H1 (cell line): ENCODE results near the gene NPC1L1. TPM values are rescaled to one million over a fixed set of nuclear protein-coding genes. Genes with fewer than 3 reads are reported as not detected.

Experiments used
- BACH1 ChIP-seq: IDR thresholded peaks from 2 replicates; pipeline ENCODE4 v1.6.1; 2012; ENCODE audit warnings: low read length, improper control_type of control experiment
- GTF2F1 ChIP-seq: IDR thresholded peaks from 2 replicates; pipeline ENCODE4 v1.6.1; 2012; ENCODE audit warnings: low read depth, low read length, improper control_type of control experiment, borderline replicate concordance
- KDM1A ChIP-seq: fragments of 200-600, 300-600 bp; sonication (generic); IDR thresholded peaks from 2 replicates; pipeline ENCODE4 v1.7.1; 2016; ENCODE audit warnings: mild to moderate bottlenecking, low read length, borderline replicate concordance
- polyA plus RNA-seq, 7 experiments: library from polyadenylated mRNA; depleted of rRNA in 3 of 7; stranded (reverse) in 5 of 7; unstranded in 2 of 7; fragments of >200 nt in 5 of 7; fragments of 200-250 nt in 2 of 7; gene quantifications; 1 replicate in 5 of 7; 2 replicates in 1 of 7; 4 replicates in 1 of 7; pipeline versions ENCODE4 v1.2.1 to v1.2.3, GENCODE V29; 2011 to 2013; ENCODE audit warnings: missing spikeins in 2 of 7, mixed read lengths in 2 of 7
- total RNA-seq: library from RNA; stranded (reverse); fragmentation: NEBNext Ultra II Directional; extraction: Animal tissue kit (Norgen Biotek cat#: 25700); gene quantifications from 2 replicates; pipeline ENCODE4 v1.2.1, GENCODE V29; 2021
- TF ChIP-seq, protein P1 (sequence below): IDR thresholded peaks from 2 replicates; pipeline ENCODE4 v1.6.1; 2012; ENCODE audit warnings: inconsistent platforms

The NPC1L1 gene
- total and polyA plus RNA-seq, 2 of the 8 experiments (the other 6 are each of a cell fraction or from before 2014, with no cell fraction given), result 0.06 to 0.21 TPM

DNA sequence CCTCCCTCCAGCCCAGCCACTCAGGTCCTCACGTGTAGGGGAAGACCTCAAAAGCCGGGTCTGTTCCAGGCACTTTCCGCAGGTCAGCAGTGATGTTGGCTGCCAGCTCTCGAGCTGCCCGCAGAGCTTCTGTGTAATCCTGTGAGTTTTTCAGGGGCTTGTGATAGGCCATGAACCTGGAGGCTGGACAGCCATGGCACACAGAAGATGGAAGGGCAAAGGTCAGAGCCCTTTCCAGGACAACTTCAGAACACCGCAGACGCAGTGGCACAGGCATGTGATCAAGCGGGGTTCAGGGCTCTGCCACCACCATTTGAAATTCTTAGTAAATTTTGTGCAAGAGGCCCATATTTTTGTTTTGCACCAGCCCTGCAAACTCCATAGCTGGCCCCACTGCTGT lies 24.0 kb downstream of the NPC1L1 start (continued):
- TF ChIP-seq, protein P1, sequence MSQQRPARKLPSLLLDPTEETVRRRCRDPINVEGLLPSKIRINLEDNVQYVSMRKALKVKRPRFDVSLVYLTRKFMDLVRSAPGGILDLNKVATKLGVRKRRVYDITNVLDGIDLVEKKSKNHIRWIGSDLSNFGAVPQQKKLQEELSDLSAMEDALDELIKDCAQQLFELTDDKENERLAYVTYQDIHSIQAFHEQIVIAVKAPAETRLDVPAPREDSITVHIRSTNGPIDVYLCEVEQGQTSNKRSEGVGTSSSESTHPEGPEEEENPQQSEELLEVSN, result no peak
- TF ChIP-seq GTF2F1 (no peak), KDM1A (no peak), BACH1 (no peak)
